ENCODE measurements around the gene ARSI.
"Not testable (repeated sequence)": the region's sequence is repeated elsewhere in the genome, so short reads cannot be mapped to it uniquely, and the experiment has no call there.

ARSI gene

GRCh38 chr5:150264667-150265603, 37.8 kb downstream of the ARSI start:
- no peak for DNase-seq

DNA sequence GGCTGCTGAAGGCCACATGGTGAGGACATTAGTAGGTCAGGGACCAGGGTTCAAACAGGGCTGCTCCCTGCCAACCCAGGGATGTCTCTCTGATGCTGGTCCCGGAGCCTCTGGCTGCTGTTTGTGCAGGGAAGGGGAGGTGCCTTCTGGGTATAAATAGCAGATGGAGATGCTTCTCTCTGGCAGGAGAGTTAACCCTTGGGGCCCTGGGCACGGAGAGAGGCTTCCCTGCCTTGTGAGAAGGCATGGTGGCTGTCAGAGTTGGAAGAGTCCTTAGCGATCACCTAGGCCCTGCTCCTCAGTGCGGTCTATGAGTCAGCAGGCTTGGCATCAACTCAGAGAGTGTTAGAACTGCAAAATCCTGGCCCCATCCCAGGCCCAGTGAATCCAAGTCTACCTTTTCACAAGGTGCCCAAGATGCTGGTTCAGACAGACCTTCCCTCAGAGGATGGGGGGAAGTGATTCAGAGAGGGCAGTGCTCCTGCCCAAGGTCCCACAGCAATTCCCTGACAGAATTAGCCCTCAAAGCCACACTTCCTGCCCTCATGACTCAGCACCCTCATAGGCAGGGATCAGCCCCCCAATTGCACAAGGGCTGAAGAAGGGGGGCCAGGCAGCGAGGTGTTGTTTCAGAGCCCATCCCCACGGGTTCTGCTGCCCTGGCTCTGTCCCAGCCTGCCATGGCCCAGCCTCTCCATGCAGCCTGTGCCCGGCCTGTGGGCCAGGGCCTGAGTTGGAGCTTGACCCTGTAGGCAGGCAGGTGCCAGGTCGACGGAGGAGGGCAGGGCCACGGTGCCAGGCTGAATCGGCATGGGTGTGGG, 38.7 kb downstream of the ARSI start:
- DNase-seq = no peak

GRCh38 chr5:150263375-150263775, 39.3 kb downstream of the ARSI start:
- DNase-seq = no peak

DNA sequence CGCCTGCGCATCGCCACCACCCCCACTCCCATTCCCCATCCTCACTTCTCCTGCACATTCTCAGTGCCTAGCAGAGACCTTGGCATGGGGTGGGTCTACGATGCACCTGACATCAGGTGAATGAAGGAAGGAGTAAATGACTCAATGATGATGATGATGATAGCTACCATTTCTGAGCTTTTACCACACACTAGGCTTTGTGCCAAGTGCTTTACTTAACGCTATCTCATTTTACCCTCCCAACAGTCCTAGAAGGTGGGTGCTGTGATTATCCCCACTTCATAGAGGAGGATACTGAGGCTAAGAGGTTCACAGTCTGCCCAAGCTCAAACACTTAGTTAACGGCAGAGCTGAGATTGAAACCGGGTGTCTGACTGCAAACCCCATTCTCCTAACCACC, 40.2 kb downstream of the ARSI start:
- no peak for DNase-seq

DNA sequence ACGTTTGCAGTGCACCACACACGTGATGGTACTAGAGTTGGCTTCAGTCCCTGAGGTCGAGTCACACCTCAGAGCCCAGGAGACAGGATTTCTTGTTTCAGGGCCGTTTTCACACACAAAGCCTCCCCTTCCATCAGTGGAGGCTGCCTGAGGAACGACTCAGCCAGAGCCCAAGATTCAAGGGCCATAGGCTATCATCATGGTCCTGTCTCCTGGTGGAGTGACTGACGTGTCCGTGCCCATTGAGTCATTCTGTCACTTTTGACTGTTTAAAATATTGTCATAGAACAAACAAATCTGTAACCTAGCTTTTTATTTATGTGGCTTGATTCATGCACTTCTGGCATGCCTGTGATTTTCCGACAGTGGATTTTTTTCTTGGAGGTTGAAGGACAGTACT, 41.5 kb downstream of the ARSI start:
- no peak for DNase-seq

- DNase-seq = no peak
These were observed 44.6 kb downstream of the ARSI start for GRCh38 chr5:150258130-150258529.

DNA sequence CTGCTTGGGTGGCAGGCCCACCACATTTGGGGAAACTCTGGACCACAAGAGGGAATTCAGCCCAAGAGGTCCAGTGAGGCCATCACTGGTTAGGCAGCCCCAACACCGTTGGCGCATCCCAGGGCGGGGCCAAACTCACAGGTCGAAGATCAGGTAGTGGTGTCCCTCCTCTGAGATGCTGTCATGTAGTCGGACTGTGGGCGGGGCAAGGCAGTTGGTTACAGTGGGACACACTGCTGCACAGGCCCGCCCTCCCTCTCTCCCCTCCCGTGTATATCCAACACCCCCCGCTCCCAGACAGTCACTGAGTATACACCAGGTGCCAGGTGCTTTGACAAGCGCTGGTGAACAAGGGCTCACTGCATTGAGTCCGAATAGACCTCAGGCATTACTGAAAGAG, 45.3 kb downstream of the ARSI start:
- no peak for DNase-seq

GRCh38 chr5:150256410-150257064, 46.2 kb downstream of the ARSI start:
- no peak for DNase-seq

DNA sequence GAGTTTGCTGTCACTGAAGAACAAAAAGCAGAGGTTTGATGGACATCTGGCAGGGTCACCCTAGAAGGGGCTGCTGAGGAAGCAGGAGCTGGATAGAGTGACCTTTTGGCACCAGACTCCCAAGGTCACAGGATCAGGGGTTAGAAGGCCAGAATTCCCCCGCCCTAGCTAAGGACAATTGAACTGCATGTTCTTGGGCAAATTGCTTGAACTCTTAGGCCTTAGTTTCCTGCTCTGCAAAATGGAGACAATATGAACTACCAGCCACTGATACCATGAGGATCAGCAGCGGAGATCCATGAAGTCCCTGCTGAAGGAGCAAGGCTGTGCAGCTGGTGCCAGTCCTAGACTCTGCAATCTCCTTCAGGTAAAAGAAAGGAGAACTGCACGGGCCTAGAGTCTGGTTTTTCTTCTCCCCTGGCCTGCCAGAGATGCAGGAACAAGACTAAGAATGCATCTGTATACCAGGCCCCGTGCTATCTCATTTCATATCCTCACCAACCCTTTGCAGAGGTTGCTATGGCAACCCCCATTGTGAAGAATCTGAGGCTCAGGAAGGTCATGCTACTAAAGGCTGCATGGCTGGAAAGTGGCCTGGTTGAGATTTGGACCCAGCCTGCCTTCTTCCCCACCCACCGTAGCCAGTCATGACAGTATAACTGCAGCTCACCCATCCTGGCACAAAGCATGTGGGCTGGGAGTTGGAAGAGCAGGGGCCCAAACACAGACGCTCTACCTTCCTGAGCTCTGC, 46.9 kb downstream of the ARSI start:
- no peak for DNase-seq

- no peak for DNase-seq
These were observed 47.9 kb downstream of the ARSI start for GRCh38 chr5:150254774-150255173.

DNA sequence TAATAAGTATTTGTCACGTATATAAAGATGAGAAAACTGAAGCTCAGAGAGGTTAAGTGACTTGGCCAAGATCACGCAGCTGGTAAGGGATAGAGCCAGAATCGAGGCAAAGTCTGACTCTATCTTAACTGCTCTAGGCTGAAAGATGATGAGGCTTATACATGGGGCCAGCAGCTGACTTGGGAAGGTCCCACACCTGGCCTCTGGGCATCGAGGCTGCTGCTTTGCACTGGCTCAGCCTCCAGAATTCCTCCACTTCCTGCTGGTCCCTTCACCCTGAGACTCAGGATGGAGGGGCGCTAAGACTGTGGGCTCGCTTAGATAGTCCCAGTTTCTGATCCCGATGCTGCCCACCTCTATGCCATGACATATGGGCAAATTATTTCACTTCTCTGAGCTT, 48.3 kb downstream of the ARSI start:
- no peak for DNase-seq

DNA sequence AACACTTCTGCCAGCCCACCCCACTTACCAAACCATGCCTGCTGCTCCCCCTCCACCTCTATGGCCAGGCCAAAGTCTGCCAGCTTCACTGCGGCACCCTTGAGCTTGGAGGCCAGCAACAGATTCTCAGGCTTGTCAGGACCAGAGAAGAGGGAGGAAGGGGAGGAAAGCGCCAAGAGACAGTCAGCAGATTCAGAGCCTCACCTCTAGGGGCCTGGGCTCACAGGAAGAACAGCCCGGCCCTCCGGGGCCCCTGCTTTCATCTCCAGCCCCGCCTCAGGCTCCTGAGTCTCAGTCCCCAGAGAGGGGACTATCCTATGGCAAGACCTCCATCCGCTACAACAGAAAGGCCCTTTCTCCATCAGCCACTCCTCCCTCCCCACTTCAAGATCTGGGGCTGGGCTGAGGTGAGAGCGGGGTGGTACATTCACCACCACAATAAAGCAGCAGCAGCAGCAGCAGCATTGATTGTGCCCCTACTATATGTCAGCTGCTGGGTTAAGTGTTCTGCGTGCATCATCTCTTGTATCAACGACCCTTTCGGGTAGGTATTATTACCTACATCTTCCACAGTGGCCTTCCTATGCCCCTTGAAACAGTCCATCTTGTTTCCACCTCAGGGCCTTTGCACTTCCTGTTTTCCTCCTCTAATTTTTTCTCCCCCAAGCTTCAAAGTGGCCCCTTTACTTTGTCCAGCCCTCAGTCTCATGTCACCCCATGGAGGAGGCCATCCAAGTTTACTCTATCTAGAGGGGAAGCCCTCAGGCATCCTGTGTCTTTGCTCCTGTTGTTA, 49.1 kb downstream of the ARSI start:
- no peak for DNase-seq

DNA sequence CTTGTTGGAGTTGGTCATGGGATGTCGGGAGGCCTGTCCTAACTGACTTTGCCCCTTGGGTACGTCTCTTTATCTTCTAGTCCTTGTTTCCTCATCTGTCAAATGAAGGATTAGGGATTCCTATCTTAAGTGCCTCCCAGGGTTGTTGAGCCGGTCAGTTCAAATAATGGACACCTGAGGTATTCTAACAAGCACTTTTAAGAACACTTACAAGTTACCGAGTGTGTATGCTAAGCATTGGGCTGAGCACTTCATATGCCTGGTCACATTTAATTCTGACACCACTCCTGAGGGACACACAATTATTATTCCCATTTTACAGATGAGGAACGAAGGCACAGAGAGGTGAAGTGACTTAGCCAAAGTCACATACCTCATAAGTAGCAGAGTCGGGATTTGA, 50.2 kb downstream of the ARSI start:
- no peak for DNase-seq

- no peak for DNase-seq
These were observed 51.2 kb downstream of the ARSI start for GRCh38 chr5:150251504-150251903.

DNA sequence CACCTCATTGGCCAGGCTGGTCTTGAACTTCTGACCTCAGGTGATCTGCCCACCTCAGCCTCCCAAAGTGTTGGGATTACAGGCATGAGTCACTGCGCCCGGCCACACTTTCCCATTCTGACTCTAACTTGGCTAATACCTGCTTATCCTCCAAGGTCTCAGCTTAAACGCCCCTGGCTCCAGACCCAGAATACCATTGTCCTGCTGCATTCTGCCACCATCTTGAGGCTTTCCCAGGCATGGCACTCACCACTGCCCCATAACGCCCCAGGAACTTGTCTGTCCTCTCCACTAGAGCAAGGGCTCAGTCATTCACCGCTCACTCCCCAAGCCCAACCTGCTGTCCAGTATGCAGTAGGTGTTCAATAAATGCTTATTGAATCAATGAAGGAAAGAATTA, 53.0 kb downstream of the ARSI start:
- DNase-seq = no peak

GRCh38 chr5:150248946-150249345, 53.8 kb downstream of the ARSI start:
- DNase-seq = no peak

GRCh38 chr5:150248493-150248892, 54.2 kb downstream of the ARSI start:
- DNase-seq = not testable (repeated sequence)

- DNase-seq = no peak
These were observed 55.0 kb downstream of the ARSI start for GRCh38 chr5:150247726-150248125.

- DNase-seq = no peak
These were observed 55.9 kb downstream of the ARSI start for GRCh38 chr5:150246835-150247234.

DNA sequence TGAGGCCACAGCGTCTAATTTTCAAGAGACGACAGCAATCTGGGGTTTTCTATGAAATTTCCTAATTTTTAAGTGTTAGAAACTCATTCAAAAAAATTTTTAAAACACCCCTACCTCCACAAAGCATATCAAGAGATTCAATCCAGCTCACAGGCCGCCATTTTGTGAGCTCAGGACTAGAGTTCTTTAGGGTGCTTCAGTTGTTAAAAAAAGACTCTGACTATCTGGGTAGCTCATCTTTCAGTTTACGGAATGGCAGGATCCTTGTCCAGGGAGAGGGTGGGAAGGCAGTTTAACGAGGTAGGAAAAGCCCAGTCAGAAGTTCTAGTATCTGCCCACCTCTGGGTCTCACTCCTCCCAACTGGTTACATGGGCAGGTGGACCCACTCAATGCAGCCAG, 56.3 kb downstream of the ARSI start:
- no peak for DNase-seq
